Gastrocnemius medialis (tissue), 4 donors: ENCODE results near the gene DPRX. TPM values are rescaled to one million over a fixed set of nuclear protein-coding genes. Genes with fewer than 3 reads are reported as not detected.

Experiments used
- ATAC-seq, 2 donors: fragments of 150-250 bp; one replicate each; pipeline ENCODE4 v1.9.1; 2016
- DNase-seq, 2 donors: peaks; one replicate each; pipeline ENCODE4 v3.0.0-alpha.2; 2019
- H3K27ac ChIP-seq, 4 donors: fragments of 200-600 bp; sonication (generic); 1 replicate in 1 of 4; 2 replicates in 3 of 4; pipeline ENCODE4 v1.5.1; 2016 to 2018; ENCODE audit warnings: mild to moderate bottlenecking in 2 of 4, moderate library complexity in 1 of 4
- H3K27me3 ChIP-seq, 3 donors: fragments of 200-600 bp; sonication (generic) in 2 of 3; 1 replicate in 1 of 3; 2 replicates in 2 of 3; pipeline versions ENCODE4 v1.5.1 to v1.6.0; 2016 to 2019; ENCODE audit warnings: mild to moderate bottlenecking in 1 of 3, moderate library complexity in 1 of 3
- H3K36me3 ChIP-seq, 2 donors: fragments of 200-600 bp; sonication (generic) in 1 of 2; one replicate each; pipeline ENCODE4 v1.5.1; 2017 to 2018
- H3K4me1 ChIP-seq, 2 donors: fragments of 200-600 bp; sonication (generic) in 1 of 2; one replicate each; pipeline ENCODE4 v1.5.1; 2016 to 2017; ENCODE audit warnings: mild to moderate bottlenecking in 2 of 2
- H3K4me3 ChIP-seq, 4 donors: fragments of 200-600 bp; sonication (generic) in 3 of 4; 1 replicate in 1 of 4; 2 replicates in 3 of 4; pipeline ENCODE4 v1.5.1; 2016 to 2019; ENCODE audit warnings: mild to moderate bottlenecking in 2 of 4
- H3K9me3 ChIP-seq, 3 donors: fragments of 200-600 bp; sonication (generic) in 2 of 3; 1 replicate in 1 of 3; 2 replicates in 2 of 3; pipeline ENCODE4 v1.5.1; 2016 to 2019
- POLR2A ChIP-seq, 2 donors: fragments of 450-650 bp; IDR thresholded peaks; one replicate each; pipeline ENCODE4 v1.6.1; 2017; ENCODE audit warnings: antibody characterized with exemption in 2 of 2, mild to moderate bottlenecking in 2 of 2, moderate library complexity in 2 of 2
- in situ Hi-C, 4 donors: fragments of 200-750 bp; cut with MboI; loops; one replicate each; pipeline versions ENCODE4 v1.15.0 to v1.8.0; 2017; ENCODE audit warnings: low sequenced_read_pairs in 4 of 4
- intact Hi-C: fragments of 100-400 bp; cut with DNase I; formaldehyde crosslinking; loops from one replicate; pipeline ENCODE4 v1.15.1; 2023; ENCODE audit warnings: low total_unique reads
- total RNA-seq, 4 donors: library from RNA; depleted of rRNA; stranded (reverse); fragments of >200 nt; gene quantifications; one replicate each; pipeline versions ENCODE4 v1.1.0 to v1.2.3, GENCODE V29; 2016
- TF ChIP-seq, protein P1 (sequence below), 5 experiments: fragments of 450-650 bp in 3 of 5; fragments of 200-600 bp in 2 of 5; sonication (generic) in 2 of 5; IDR thresholded peaks in 4 of 5; conservative IDR thresholded peaks in 1 of 5; 1 replicate in 4 of 5; 2 replicates in 1 of 5; pipeline ENCODE4 v1.5.1; 2016 to 2019; ENCODE audit warnings: antibody characterized with exemption in 5 of 5, mild to moderate bottlenecking in 3 of 5, moderate library complexity in 3 of 5

DPRX gene, protein sequence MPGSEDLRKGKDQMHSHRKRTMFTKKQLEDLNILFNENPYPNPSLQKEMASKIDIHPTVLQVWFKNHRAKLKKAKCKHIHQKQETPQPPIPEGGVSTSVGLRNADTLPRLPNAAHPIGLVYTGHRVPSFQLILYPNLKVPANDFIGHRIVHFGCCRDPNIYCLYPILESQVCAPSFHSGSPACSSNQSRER
- 1 to 10 TPM in 1 of 4 donors, not detected in 3; 3.0 TPM for total RNA-seq

DNA sequence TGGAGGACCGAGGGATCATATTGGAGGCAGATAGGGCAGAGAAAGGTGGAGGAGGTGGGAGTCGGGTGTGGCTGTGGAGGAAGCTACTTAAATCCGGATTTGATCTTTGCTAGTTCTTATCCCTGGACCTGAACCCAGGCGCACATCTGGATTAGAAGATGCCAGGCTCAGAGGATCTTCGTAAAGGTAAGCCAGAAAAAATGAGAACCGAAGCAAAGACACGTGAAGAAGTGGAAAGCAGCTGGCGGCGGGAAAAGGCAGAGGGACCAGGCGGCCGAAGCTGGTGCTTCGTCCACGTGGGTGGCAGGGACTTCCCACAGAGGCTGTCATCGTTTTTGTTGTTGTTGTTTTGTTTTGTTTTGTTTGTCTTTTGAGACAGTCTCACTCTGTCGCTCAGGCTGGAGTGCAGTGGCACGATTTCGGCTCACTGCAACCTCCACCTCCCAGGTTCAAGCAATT is at the start of gene DPRX:
Gene DPRX (plus strand): TSS at position 51 of the 459 bp plus-strand sequence. CDS start 108 bp downstream, at position 159.
- Histone ChIP-seq H3K4me1 (no peaks in the 10 kb centered on the region), H3K36me3 (no peaks in the 10 kb centered on the region), H3K4me3 (no peak within 1 kb of the TSS), H3K9me3 (no peaks in the 10 kb centered on the region), H3K27ac (no peak within 1 kb of the TSS), H3K27me3 (no peaks in the 10 kb centered on the region)
- DNase-seq (no peak), ATAC-seq (no peak)
- TF ChIP-seq, protein P1, sequence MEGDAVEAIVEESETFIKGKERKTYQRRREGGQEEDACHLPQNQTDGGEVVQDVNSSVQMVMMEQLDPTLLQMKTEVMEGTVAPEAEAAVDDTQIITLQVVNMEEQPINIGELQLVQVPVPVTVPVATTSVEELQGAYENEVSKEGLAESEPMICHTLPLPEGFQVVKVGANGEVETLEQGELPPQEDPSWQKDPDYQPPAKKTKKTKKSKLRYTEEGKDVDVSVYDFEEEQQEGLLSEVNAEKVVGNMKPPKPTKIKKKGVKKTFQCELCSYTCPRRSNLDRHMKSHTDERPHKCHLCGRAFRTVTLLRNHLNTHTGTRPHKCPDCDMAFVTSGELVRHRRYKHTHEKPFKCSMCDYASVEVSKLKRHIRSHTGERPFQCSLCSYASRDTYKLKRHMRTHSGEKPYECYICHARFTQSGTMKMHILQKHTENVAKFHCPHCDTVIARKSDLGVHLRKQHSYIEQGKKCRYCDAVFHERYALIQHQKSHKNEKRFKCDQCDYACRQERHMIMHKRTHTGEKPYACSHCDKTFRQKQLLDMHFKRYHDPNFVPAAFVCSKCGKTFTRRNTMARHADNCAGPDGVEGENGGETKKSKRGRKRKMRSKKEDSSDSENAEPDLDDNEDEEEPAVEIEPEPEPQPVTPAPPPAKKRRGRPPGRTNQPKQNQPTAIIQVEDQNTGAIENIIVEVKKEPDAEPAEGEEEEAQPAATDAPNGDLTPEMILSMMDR (IDR thresholded peaks at IDR 0.05 in 4 of 5, conservative IDR thresholded peaks at IDR 0.05 in 1 of 5) = no peak
- TF ChIP-seq POLR2A (IDR thresholded peaks at IDR 0.05) = no peak
- in situ Hi-C loops (no loop called here), intact Hi-C loops (no loop called here)

DNA sequence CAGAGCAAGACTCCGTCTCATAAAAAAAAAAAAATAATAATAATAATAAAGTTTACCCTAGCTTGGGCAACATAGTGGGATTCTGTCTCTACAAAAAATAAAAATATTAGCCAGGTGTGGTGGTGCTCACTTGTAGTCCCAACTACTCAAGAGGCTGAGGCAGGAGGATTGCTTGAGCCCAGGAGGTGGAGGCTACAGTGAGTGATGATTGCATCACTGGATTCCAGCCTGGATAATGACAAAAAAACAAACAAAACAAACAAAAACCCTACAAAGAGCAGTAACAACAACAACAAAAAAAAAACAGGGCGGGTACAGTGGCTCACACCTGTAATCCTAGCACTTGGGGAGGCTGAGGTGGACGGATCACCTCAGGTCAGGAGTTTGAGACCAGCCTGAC is 48.6 kb upstream of the DPRX start:
- TF ChIP-seq POLR2A (IDR thresholded peaks at IDR 0.05) = no peak
- TF ChIP-seq, protein P1 (IDR thresholded peaks at IDR 0.05 in 4 of 5, conservative IDR thresholded peaks at IDR 0.05 in 1 of 5) = no peak
- peaks cover 0 to 6% (median 0%) of the 10 kb centered on the region in 3 donors for H3K9me3 ChIP-seq
- no peak overlapping the region for H3K4me3 ChIP-seq
- ATAC-seq (no peak), DNase-seq (no peak)
- no peak overlapping the region for H3K27ac ChIP-seq
- peaks cover 0 to 20% of the 10 kb centered on the region in 2 donors for H3K36me3 ChIP-seq
- in situ Hi-C loops = no loop called here
- H3K27me3 ChIP-seq = no peaks in the 10 kb centered on the region
- no peaks in the 10 kb centered on the region for H3K4me1 ChIP-seq
- intact Hi-C loops = no loop called here

DNA sequence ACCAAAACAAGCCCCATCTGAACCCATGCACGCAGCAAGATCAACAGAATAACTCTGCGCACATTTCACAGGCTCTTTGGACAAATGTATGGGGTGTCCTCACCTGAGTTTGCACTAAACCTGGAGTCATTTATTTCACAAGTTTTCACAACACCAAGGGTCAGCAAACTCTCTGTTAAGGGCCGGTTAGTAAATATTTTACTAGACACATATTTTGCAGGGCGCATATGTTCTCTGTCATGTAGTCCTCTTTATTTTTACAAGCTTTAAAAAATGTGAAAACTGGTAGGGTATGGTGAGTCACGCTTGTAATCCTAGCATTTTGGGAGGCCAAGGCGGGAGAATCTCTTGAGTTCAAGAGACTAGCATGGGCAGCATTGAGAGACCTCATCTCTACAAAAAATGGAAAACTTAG is 45.5 kb upstream of the DPRX start:
- no peaks in the 10 kb centered on the region for H3K36me3 ChIP-seq
- ATAC-seq = no peak
- in situ Hi-C loops = no loop called here
- TF ChIP-seq, protein P1 (IDR thresholded peaks at IDR 0.05 in 4 of 5, conservative IDR thresholded peaks at IDR 0.05 in 1 of 5) = no peak
- TF ChIP-seq POLR2A (IDR thresholded peaks at IDR 0.05) = no peak
- no peaks in the 10 kb centered on the region for H3K4me1 ChIP-seq
- DNase-seq = no peak
- H3K9me3 ChIP-seq = no peaks in the 10 kb centered on the region
- no peaks in the 10 kb centered on the region for H3K27me3 ChIP-seq
- no peak overlapping the region for H3K4me3 ChIP-seq
- intact Hi-C loops = no loop called here
- no peak overlapping the region for H3K27ac ChIP-seq

DNA sequence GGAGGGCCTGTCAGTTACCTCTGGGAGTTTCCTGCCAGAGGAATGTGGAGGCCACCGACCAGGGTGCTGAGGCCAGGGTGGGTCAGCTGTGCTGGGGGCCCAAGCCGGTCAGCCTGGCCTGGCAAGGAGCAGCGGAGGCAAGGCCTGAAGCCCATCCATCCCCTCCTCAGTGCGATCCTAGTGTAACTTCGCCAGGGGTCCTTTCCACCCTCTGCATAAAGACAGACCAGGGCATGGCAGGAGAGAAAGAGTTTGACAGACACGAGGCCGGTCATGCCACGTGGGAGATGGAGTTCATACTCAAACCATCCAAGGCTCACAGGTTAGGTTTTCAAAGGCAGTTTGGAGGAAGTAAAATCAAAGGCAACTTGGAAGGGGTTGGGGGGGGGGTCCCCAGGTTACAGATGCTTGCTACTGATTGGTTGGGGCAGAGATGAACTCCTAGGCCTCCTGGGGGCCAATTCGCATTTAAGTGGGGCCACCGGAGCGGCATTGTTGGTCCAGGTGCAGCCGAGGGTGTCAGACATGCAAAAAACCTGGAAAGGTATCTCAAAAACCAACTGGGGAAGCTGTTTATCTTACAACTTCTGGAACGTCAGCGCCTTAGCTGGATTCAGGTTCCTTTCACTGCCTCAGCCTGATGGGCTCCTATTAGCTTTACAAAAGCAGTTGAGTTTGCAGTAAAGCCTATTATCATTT is 36.8 kb upstream of the DPRX start:
- TF ChIP-seq, protein P1 (IDR thresholded peaks at IDR 0.05 in 4 of 5, conservative IDR thresholded peaks at IDR 0.05 in 1 of 5) = no peak
- TF ChIP-seq POLR2A (IDR thresholded peaks at IDR 0.05) = no peak
- no peak for ATAC-seq
- Histone ChIP-seq H3K4me3 (no peak overlapping the region), H3K27me3 (no peaks in the 10 kb centered on the region), H3K27ac (no peak overlapping the region), H3K36me3 (no peaks in the 10 kb centered on the region), H3K4me1 (no peaks in the 10 kb centered on the region), H3K9me3 (no peaks in the 10 kb centered on the region)
- intact Hi-C loops = no loop called here
- in situ Hi-C loops = no loop called here
- DNase-seq = no peak
